H54 (cell line): Measurements from ENCODE around the gene COL28A1.
A peak's percentile ranks its signal among the peaks of the same experiment; 100 is the strongest.

Experiments used
- DNase-seq: peaks from one replicate; pipeline ENCODE4 v3.0.0; 2011; ENCODE audit warnings: low spot score, mixed read lengths; ENCODE audit not compliant: insufficient read length
- FAIRE-seq: peaks from 3 replicates; lab custom pipeline; 2011; peaks lifted over from hg19 to GRCh38; lab: Jason Lieb, UNC
- POLR2A ChIP-seq: IDR thresholded peaks from 2 replicates; pipeline ENCODE4 v1.6.1; 2011; ENCODE audit warnings: low read depth, mild to moderate bottlenecking, low read length

COL28A1 gene

DNA sequence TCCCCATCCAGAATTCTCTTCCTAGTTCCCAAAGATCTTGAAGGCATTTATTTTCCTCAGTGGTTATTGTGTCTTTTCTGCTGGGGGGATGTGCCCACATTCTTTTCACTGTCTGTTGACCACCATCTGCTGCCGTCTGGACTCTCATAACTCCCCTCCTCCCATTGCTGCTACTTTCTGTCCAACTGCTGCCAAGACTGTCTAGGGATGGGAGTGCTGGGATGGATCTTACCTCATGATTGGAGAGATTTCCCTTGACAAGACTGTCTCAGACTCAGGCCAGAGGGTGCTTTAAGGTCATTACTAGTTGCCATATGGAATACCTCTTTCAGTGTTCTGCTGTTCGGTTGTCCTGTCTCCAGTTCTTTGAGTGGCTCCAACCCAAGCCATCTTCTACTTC lies 211.8 kb downstream of the COL28A1 start:
- no peak for TF ChIP-seq POLR2A
- FAIRE-seq = no peak
- no peak for DNase-seq

- FAIRE-seq (no peak), DNase-seq (no peak)
- no peak for TF ChIP-seq POLR2A
Observed at GRCh38 chr7:7323352-7323751, 212.3 kb downstream of the COL28A1 start.

DNA sequence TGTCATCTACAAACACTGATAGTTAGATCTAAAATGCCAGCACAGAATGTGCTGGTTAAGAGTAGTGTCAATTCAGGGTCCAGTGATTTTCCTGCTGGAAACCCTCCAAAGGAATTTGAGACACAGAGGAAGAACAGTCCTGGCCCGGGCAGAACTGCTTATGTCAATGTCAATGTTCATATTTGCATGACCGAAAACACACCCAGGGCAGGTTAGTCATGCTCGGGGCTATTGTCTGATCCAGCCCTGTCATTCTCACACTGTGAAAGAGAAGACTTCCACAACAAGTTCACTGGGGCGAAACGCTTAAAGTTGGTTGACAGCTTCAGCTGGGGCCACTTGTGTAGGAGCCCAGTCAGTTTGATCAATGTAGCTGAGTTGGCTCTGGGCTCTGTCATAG lies 214.0 kb downstream of the COL28A1 start:
- DNase-seq (no peak), FAIRE-seq (no peak)
- TF ChIP-seq POLR2A = no peak

DNA sequence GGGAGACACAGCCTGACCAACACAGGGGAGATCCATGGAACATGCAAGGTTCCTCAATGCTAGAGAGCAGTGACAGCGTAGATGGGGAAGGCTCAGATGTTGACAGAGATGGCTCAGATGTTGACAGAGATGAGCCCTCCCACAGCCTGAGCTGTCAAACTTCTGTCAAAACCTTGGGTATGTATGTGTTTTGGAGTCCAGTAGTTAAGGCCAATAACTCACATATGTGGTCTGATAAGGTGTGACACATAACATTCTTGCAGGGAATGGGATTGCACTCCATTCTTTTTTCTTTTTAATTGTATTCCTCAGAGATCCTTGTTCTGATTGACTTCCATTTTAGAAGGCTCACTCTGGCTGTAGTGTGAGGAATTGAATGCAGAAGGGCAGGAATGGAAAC lies 217.1 kb downstream of the COL28A1 start:
- TF ChIP-seq POLR2A = no peak
- no peak for DNase-seq
- no peak for FAIRE-seq

GRCh38 chr7:7317850-7318249 lies 217.8 kb downstream of the COL28A1 start:
- no peak for TF ChIP-seq POLR2A
- DNase-seq (no peak), FAIRE-seq (no peak)

DNA sequence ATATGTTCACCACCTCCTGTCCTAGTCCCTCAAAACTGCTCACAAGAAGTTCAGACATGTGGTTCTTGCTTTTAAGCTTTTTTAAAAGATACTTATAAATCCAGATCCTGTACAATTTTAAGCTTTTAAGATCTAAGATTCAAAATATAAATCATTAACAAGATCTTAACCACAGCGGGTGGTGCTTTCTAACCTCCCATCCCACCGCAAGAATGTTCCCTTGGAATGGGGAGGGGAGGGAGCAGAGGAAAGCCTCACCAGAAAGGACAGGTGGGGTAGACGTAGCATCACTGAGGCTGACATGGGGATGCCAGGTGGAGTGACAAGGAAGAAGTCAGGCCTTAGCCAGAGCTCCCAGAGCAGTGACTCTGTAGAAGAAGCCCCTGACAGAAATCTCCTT lies 219.8 kb downstream of the COL28A1 start:
- DNase-seq = no peak
- TF ChIP-seq POLR2A = no peak
- FAIRE-seq = no peak

- TF ChIP-seq POLR2A = no peak
- DNase-seq (no peak), FAIRE-seq (no peak)
Observed at GRCh38 chr7:7312323-7312722, 223.3 kb downstream of the COL28A1 start.

DNA sequence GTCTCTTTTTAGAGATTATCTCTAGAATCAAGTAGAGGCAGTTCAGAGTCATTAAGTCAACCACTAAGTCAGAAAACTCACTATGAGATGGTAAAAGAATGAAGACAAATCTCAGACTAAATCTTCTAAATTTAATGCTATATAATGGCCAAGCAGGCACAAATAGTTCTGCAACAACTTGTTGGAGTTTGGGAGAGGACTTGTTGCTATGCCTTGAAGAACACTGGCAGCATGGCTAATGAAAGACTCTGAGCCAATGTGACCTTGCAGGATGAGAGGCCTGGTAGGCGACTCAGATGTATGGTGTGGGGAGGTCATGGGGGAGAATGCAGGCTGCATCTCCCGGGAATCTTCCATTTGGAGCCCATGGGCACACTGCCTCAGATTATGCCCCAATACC lies 224.7 kb downstream of the COL28A1 start:
- FAIRE-seq = no peak
- DNase-seq = no peak
- TF ChIP-seq POLR2A = no peak

GRCh38 chr7:7309203-7309602 lies 226.5 kb downstream of the COL28A1 start:
- DNase-seq (no peak), FAIRE-seq (peak; percentile 33)
- no peak for TF ChIP-seq POLR2A
